SK-N-SH treated with all-trans-retinoic acid at 6 μM for 48 hours (cell line): ENCODE data around the gene STPG3.

Experiments used
- ARNTL ChIP-seq: fragments of 450-650 bp; formaldehyde crosslinking; IDR thresholded peaks from 2 replicates; pipeline ENCODE4 v1.5.0; 2020; ENCODE audit warnings: low read depth, mild to moderate bottlenecking, moderate library complexity, borderline replicate concordance
- GLIS3 ChIP-seq: fragments of 250-450 bp; sonication (Bioruptor Pico); IDR thresholded peaks from 2 replicates; pipeline ENCODE4 v1.5.0; 2020; ENCODE audit warnings: mild to moderate bottlenecking, moderate library complexity
- ISL1 ChIP-seq: fragments of 250-450 bp; sonication (Bioruptor Pico); IDR thresholded peaks from 2 replicates; pipeline ENCODE4 v2.1.2; 2022; ENCODE audit warnings: mild to moderate bottlenecking, moderate library complexity
- TCF4 ChIP-seq: fragments of 250-450 bp; sonication (Bioruptor Pico); IDR thresholded peaks from 2 replicates; pipeline ENCODE4 v1.8.0; 2021; ENCODE audit warnings: mild to moderate bottlenecking, moderate library complexity, borderline replicate concordance
- TSHZ2 ChIP-seq: fragments of 250-450 bp; sonication (Bioruptor Pico); IDR thresholded peaks from 2 replicates; pipeline ENCODE4 v1.5.0; 2020; ENCODE audit warnings: mild to moderate bottlenecking, moderate library complexity
- ZFP3 ChIP-seq: fragments of 250-450 bp; sonication (Bioruptor Pico); IDR thresholded peaks from 2 replicates; pipeline ENCODE4 v1.5.0; 2020; ENCODE audit warnings: mild to moderate bottlenecking, moderate library complexity
- ZNF70 ChIP-seq: fragments of 450-650 bp; formaldehyde crosslinking; IDR thresholded peaks from 2 replicates; pipeline ENCODE4 v1.5.0; 2020; ENCODE audit warnings: mild to moderate bottlenecking, moderate library complexity
- ZNF8 ChIP-seq: fragments of 450-650 bp; formaldehyde crosslinking; IDR thresholded peaks from 2 replicates; pipeline ENCODE4 v1.5.0; 2020; ENCODE audit warnings: mild to moderate bottlenecking, moderate library complexity
- TF ChIP-seq, protein P1 (sequence below): fragments of 250-450 bp; sonication (Bioruptor Pico); IDR thresholded peaks from 2 replicates; pipeline ENCODE4 v1.8.0; 2020; ENCODE audit warnings: mild to moderate bottlenecking, moderate library complexity, borderline replicate concordance
- TF ChIP-seq, protein P2 (sequence below): fragments of 250-450 bp; sonication (Bioruptor Pico); IDR thresholded peaks from 2 replicates; pipeline ENCODE4 v1.5.1; 2021; ENCODE audit warnings: mild to moderate bottlenecking, moderate library complexity
- TF ChIP-seq, protein P3 (sequence below): fragments of 250-450 bp; sonication (Bioruptor Pico); IDR thresholded peaks from 2 replicates; pipeline ENCODE4 v1.8.0; 2021; ENCODE audit warnings: low read depth, mild to moderate bottlenecking, moderate library complexity, borderline replicate concordance

- no peak for TF ChIP-seq ARNTL (CRISPR knock-in tag)
- TF ChIP-seq GLIS3 (CRISPR knock-in tag): no peak
- TF ChIP-seq, protein P1, sequence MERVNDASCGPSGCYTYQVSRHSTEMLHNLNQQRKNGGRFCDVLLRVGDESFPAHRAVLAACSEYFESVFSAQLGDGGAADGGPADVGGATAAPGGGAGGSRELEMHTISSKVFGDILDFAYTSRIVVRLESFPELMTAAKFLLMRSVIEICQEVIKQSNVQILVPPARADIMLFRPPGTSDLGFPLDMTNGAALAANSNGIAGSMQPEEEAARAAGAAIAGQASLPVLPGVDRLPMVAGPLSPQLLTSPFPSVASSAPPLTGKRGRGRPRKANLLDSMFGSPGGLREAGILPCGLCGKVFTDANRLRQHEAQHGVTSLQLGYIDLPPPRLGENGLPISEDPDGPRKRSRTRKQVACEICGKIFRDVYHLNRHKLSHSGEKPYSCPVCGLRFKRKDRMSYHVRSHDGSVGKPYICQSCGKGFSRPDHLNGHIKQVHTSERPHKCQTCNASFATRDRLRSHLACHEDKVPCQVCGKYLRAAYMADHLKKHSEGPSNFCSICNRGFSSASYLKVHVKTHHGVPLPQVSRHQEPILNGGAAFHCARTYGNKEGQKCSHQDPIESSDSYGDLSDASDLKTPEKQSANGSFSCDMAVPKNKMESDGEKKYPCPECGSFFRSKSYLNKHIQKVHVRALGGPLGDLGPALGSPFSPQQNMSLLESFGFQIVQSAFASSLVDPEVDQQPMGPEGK (CRISPR knock-in tag): no peak
- TF ChIP-seq, protein P2, sequence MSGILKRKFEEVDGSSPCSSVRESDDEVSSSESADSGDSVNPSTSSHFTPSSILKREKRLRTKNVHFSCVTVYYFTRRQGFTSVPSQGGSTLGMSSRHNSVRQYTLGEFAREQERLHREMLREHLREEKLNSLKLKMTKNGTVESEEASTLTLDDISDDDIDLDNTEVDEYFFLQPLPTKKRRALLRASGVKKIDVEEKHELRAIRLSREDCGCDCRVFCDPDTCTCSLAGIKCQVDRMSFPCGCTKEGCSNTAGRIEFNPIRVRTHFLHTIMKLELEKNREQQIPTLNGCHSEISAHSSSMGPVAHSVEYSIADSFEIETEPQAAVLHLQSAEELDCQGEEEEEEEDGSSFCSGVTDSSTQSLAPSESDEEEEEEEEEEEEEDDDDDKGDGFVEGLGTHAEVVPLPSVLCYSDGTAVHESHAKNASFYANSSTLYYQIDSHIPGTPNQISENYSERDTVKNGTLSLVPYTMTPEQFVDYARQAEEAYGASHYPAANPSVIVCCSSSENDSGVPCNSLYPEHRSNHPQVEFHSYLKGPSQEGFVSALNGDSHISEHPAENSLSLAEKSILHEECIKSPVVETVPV (CRISPR knock-in tag): no peak
- no peak for TF ChIP-seq ISL1 (CRISPR knock-in tag)
- no peak for TF ChIP-seq TCF4 (CRISPR knock-in tag)
- TF ChIP-seq TSHZ2: no peak
- TF ChIP-seq ZNF70 (CRISPR knock-in tag): no peak
- no peak for TF ChIP-seq ZNF8 (CRISPR knock-in tag)
- TF ChIP-seq ZFP3 (CRISPR knock-in tag): no peak
- TF ChIP-seq, protein P3, sequence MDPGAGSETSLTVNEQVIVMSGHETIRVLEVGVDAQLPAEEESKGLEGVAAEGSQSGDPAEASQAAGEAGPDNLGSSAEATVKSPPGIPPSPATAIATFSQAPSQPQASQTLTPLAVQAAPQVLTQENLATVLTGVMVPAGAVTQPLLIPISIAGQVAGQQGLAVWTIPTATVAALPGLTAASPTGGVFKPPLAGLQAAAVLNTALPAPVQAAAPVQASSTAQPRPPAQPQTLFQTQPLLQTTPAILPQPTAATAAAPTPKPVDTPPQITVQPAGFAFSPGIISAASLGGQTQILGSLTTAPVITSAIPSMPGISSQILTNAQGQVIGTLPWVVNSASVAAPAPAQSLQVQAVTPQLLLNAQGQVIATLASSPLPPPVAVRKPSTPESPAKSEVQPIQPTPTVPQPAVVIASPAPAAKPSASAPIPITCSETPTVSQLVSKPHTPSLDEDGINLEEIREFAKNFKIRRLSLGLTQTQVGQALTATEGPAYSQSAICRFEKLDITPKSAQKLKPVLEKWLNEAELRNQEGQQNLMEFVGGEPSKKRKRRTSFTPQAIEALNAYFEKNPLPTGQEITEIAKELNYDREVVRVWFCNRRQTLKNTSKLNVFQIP (CRISPR knock-in tag): no peak
These were observed 593 bp downstream of the STPG3 start for GRCh38 chr9:137251490-137252268.
